Measurements from ENCODE around the gene SCO1. TPM values are rescaled to one million over a fixed set of nuclear protein-coding genes. Genes with fewer than 3 reads are reported as not detected.
"Not testable (repeated sequence)": the region's sequence is repeated elsewhere in the genome, so short reads cannot be mapped to it uniquely, and the experiment has no call there.

Gene SCO1
- total and polyA plus RNA-seq, 10 of the 15 experiments (the other 5 are each of a cell fraction or from before 2014, with no cell fraction given) = 8.2 to 73.0 (median 37.1) TPM

DNA sequence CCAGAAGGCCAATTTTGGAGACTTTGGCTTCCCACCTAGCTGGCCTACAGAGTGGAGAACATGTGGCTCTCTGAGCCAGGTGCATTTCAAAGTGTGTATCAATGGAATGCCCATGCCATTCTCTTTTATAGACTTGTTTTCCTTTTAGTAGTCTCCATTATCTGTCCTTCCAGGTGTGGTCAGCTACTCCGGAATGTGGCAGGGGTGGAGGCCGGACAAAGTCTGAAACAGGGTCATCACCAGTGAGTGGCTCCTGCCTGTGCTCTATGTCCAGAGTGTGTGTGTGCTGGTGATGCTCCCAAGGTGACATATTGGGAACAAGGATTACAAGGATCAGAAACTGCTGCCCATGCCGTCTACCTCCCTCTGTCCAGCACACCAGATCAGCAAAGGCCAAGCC lies 36.3 kb upstream of the SCO1 start:
- Histone ChIP-seq H3K9ac (ENCODE audit: control insufficient read depth, insufficient read depth, low read length) (no peak overlapping the region), H3K4me1 (ENCODE audit: control insufficient read depth, insufficient read depth, low read length) (no peaks in the 10 kb centered on the region), H3K36me3 (ENCODE audit: control insufficient read depth in 2 of 2, insufficient read depth in 2 of 2, low read length in 1 of 2) (no peaks in the 10 kb centered on the region), H3K79me2 (ENCODE audit: control insufficient read depth, insufficient read depth, low read length) (no peaks in the 10 kb centered on the region), H4K20me1 (ENCODE audit: control insufficient read depth, insufficient read depth) (no peaks in the 10 kb centered on the region), H3K9me3 (replicated peaks; ENCODE audit: control insufficient read depth, insufficient read depth, low read length) (no peaks in the 10 kb centered on the region), H3K4me2 (ENCODE audit: control insufficient read depth, insufficient read depth) (no peak overlapping the region), H3K27ac (ENCODE audit: control insufficient read depth, insufficient read depth) (no peak overlapping the region), H3K4me3 (no peak overlapping the region), H3K27me3 (replicated peaks in 1 of 2; ENCODE audit: control insufficient read depth in 2 of 2, insufficient read depth in 2 of 2, low read length in 1 of 2) (no peaks in the 10 kb centered on the region; a peak in 2 of 4 replicates), H2AFZ (ENCODE audit: control insufficient read depth, low read depth, low read length) (no peak overlapping the region)
- SMC1A ChIA-PET (ENCODE audit: uncharacterized antibody, unreplicated experiment) = no interaction called here
- ATAC-seq (no peak), FAIRE-seq (no peak), DNase-seq (ENCODE audit: low read depth, low spot score) (no peak)
- BruUV-seq (replicated peaks) = no TSS peak
- in situ Hi-C loops (cut with MboI) (no loop called here), intact Hi-C loops (cut with micrococcal nuclease; ENCODE audit: unreplicated experiment) (loop anchor here (10.0 kb wide), 1 partner anchor 99 kb away; no protein-coding TSS in a partner anchor)
- WGBS (ENCODE audit: insufficient coverage, insufficient replicate concordance, low lambda C conversion rate, missing lambda C conversion rate) = 24% methylated on average over 3 of the region's 3 CpGs
- CTCF ChIA-PET = no interaction called here
- TF ChIP-seq LARP7 (IDR thresholded peaks at IDR 0.05) (no peak), TCF3 (IDR thresholded peaks at IDR 0.05; ENCODE audit: borderline replicate concordance, insufficient read depth, low read depth, low read length) (no peak), EZH2 (IDR thresholded peaks at IDR 0.05; ENCODE audit: borderline replicate concordance, control insufficient read depth, low read depth, low read length) (no peak), USF2 (IDR thresholded peaks at IDR 0.05; ENCODE audit: borderline replicate concordance, low read depth, low read length) (no peak), ZZZ3 (IDR thresholded peaks at IDR 0.05; ENCODE audit: control insufficient read depth, insufficient read length, low read depth) (no peak), SIN3A (IDR thresholded peaks at IDR 0.05; ENCODE audit: low read depth, low read length) (no peak), ATF7 (IDR thresholded peaks at IDR 0.05; ENCODE audit: low read depth) (no peak), NFIC (IDR thresholded peaks at IDR 0.05; ENCODE audit: low read depth, low read length) (no peak), YY1 (IDR thresholded peaks at IDR 0.05; ENCODE audit: low read depth, low read length) (no peak)
- TF ChIP-seq, protein P1, sequence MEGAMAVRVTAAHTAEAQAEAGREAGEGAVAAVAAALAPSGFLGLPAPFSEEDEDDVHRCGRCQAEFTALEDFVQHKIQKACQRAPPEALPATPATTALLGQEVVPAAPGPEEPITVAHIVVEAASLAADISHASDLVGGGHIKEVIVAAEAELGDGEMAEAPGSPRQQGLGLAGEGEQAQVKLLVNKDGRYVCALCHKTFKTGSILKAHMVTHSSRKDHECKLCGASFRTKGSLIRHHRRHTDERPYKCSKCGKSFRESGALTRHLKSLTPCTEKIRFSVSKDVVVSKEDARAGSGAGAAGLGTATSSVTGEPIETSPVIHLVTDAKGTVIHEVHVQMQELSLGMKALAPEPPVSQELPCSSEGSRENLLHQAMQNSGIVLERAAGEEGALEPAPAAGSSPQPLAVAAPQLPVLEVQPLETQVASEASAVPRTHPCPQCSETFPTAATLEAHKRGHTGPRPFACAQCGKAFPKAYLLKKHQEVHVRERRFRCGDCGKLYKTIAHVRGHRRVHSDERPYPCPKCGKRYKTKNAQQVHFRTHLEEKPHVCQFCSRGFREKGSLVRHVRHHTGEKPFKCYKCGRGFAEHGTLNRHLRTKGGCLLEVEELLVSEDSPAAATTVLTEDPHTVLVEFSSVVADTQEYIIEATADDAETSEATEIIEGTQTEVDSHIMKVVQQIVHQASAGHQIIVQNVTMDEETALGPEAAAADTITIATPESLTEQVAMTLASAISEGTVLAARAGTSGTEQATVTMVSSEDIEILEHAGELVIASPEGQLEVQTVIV (IDR thresholded peaks at IDR 0.05; ENCODE audit: borderline replicate concordance, partially characterized antibody) = no peak
- POLR2A ChIA-PET = no interaction called here
- RAD21 ChIA-PET (ENCODE audit: unreplicated experiment) = no interaction called here

DNA sequence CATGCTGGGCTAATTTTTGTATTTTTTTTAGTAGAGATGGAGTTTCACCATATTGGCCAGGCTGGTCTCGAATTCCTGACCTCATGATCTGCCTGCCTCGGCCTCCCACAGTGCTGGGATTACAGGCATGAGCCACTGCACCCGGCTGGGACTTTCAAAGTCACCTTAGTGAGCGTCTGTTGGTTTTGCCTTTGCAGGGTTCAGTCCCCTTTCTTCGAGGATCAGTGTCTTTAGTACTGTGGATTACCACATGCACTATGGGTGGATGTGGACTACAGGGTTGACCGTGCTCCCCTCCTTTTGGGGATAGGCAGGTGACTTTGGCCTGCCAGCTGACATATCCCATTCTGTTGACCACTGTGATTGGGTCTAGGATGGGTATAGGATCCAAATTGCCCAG lies 34.8 kb upstream of the SCO1 start:
- H2AFZ ChIP-seq (ENCODE audit: control insufficient read depth, low read depth, low read length); H4K20me1 ChIP-seq (ENCODE audit: control insufficient read depth, insufficient read depth); POLR2A ChIA-PET; BruUV-seq (replicated peaks); FAIRE-seq; ATAC-seq; H3K9ac ChIP-seq (ENCODE audit: control insufficient read depth, insufficient read depth, low read length); H3K27ac ChIP-seq (ENCODE audit: control insufficient read depth, insufficient read depth); RAD21 ChIA-PET (ENCODE audit: unreplicated experiment); in situ Hi-C loops (cut with MboI); SMC1A ChIA-PET (ENCODE audit: uncharacterized antibody, unreplicated experiment); H3K36me3 ChIP-seq (ENCODE audit: control insufficient read depth in 2 of 2, insufficient read depth in 2 of 2, low read length in 1 of 2); H3K4me3 ChIP-seq; H3K4me2 ChIP-seq (ENCODE audit: control insufficient read depth, insufficient read depth); H3K9me3 ChIP-seq (replicated peaks; ENCODE audit: control insufficient read depth, insufficient read depth, low read length); H3K79me2 ChIP-seq (ENCODE audit: control insufficient read depth, insufficient read depth, low read length); DNase-seq (ENCODE audit: low read depth, low spot score); H3K4me1 ChIP-seq (ENCODE audit: control insufficient read depth, insufficient read depth, low read length); H3K27me3 ChIP-seq (replicated peaks in 1 of 2; ENCODE audit: control insufficient read depth in 2 of 2, insufficient read depth in 2 of 2, low read length in 1 of 2): not testable (repeated sequence)
- intact Hi-C loops (cut with micrococcal nuclease; ENCODE audit: unreplicated experiment) = loop anchor here (10.0 kb wide), 1 partner anchor 97 kb away; no protein-coding TSS in a partner anchor
- WGBS (ENCODE audit: insufficient coverage, insufficient replicate concordance, low lambda C conversion rate, missing lambda C conversion rate) = 54% methylated on average over 6 of the region's 6 CpGs
- CTCF ChIA-PET = interaction anchor here (0.6 kb wide), 1 partner anchor 963 kb away, joined by 3 read pairs; no protein-coding TSS in a partner anchor

Data from GM12878 (cell line).